HepG2 (cell line): ENCODE data around the gene RAP1GAP2. TPM values are rescaled to one million over a fixed set of nuclear protein-coding genes. Genes with fewer than 3 reads are reported as not detected.

Source experiments
- ATAC-seq: fragments of 200-7000 bp; cut with Tn5 transposase; 3 replicates; pipeline ENCODE4 v1.9.1; 2020; ENCODE audit warnings: mild to moderate bottlenecking, moderate library complexity
- BruUV-seq: library from RNA; stranded (reverse); fragments of 400-500 nt; replicated peaks from 2 replicates; lab custom pipeline; 2021; lab: Mats Ljungman, UMichigan
- CTCF ChIA-PET: fragments of 300-600 bp; formaldehyde crosslinking; extraction: SDS; loops from one replicate; lab custom pipeline; 2021; ENCODE audit warnings: low total read pairs, inconsistent platforms, low intra/inter-chr PET ratio; lab: Yijun Ruan, JAX
- POLR2A ChIA-PET: fragments of 350-600 bp; sonication (Branson Sonifier 250); formaldehyde crosslinking; loops from one replicate; lab custom pipeline; 2020; ENCODE audit warnings: antibody characterized with exemption, inconsistent platforms; lab: Yijun Ruan, JAX
- DNase-seq: peaks from one replicate; pipeline ENCODE4 v3.0.0-alpha.2; 2015; ENCODE audit warnings: low spot score
- FAIRE-seq: peaks from 3 replicates; lab custom pipeline; 2011; peaks lifted over from hg19 to GRCh38; lab: Jason Lieb, UNC
- H2AFZ ChIP-seq: one replicate; pipeline ENCODE4 v1.6.1; 2011; ENCODE audit warnings: low read length, inconsistent platforms
- H3K27ac ChIP-seq: fragments of 300-600 bp; 3 replicates; pipeline ENCODE4 v1.8.0; 2011; ENCODE audit warnings: mixed run types, mild to moderate bottlenecking, mixed read lengths, low read length, inconsistent platforms; ENCODE audit not compliant: insufficient read depth; ENCODE audit errors: extremely low read length
- H3K27me3 ChIP-seq, 2 experiments: fragments of 200-600 bp in 1 of 2; 2 replicates in 1 of 2; 3 replicates in 1 of 2; pipeline versions ENCODE4 v1.6.0 to v1.8.0; 2011; ENCODE audit warnings: low read length in 2 of 2, mild to moderate bottlenecking in 2 of 2, moderate library complexity in 2 of 2, inconsistent platforms in 1 of 2; ENCODE audit not compliant: insufficient read depth in 2 of 2, control insufficient read depth in 1 of 2
- H3K36me3 ChIP-seq, 2 experiments: fragments of 200-600 bp in 1 of 2; replicated peaks in 1 of 2; 2 replicates in 1 of 2; 3 replicates in 1 of 2; pipeline versions ENCODE4 v1.5.1 to v1.8.0; 2011; ENCODE audit warnings: low read length in 2 of 2, inconsistent platforms in 1 of 2; ENCODE audit not compliant: insufficient read depth in 2 of 2, control insufficient read depth in 1 of 2
- H3K4me1 ChIP-seq: 2 replicates; pipeline ENCODE4 v1.5.1; 2012; ENCODE audit warnings: low read length, inconsistent platforms; ENCODE audit not compliant: insufficient read depth
- H3K4me2 ChIP-seq: 2 replicates; pipeline ENCODE4 v1.6.0; 2011; ENCODE audit warnings: low read depth, low read length, inconsistent platforms
- H3K4me3 ChIP-seq, 3 experiments: fragments of 200-600 bp in 1 of 3; sonication (generic), shearing (Covaris generic) in 1 of 3; replicated peaks in 1 of 3; 2 replicates each; pipeline ENCODE4 v1.5.1; 2011 to 2016; ENCODE audit warnings: low read length in 3 of 3, inconsistent platforms in 2 of 3, low read depth in 2 of 3, mild to moderate bottlenecking in 2 of 3, control low read depth in 1 of 3, mixed read lengths in 1 of 3; ENCODE audit not compliant: insufficient read depth in 1 of 3
- H3K79me2 ChIP-seq: one replicate; pipeline ENCODE4 v1.6.1; 2011; ENCODE audit warnings: low read length, inconsistent platforms; ENCODE audit not compliant: insufficient read depth
- H3K9ac ChIP-seq: 2 replicates; pipeline ENCODE4 v1.6.0; 2011; ENCODE audit warnings: mild to moderate bottlenecking, low read depth, low read length, inconsistent platforms; ENCODE audit not compliant: insufficient read depth
- H3K9me3 ChIP-seq: 2 replicates; pipeline ENCODE4 v1.5.1; 2012; ENCODE audit warnings: mild to moderate bottlenecking, low read length
- H4K20me1 ChIP-seq: 2 replicates; pipeline ENCODE4 v1.6.0; 2011; ENCODE audit warnings: inconsistent platforms, mild to moderate bottlenecking, low read length, moderate library complexity; ENCODE audit not compliant: insufficient read depth
- ARID3A ChIP-seq: IDR thresholded peaks from 2 replicates; pipeline ENCODE4 v1.6.1; 2012; ENCODE audit warnings: low read depth, low read length, improper control_type of control experiment
- BCLAF1 ChIP-seq: fragments of 450-650 bp; IDR thresholded peaks from 2 replicates; pipeline ENCODE4 v1.6.1; 2017; ENCODE audit warnings: mild to moderate bottlenecking
- DNMT3B ChIP-seq: conservative IDR thresholded peaks from 2 replicates; pipeline ENCODE4 v1.6.1; 2016; ENCODE audit warnings: missing biosample characterization, control low read depth
- KDM3A ChIP-seq: IDR thresholded peaks from 2 replicates; pipeline ENCODE4 v1.6.1; 2018; ENCODE audit warnings: low read depth, missing compliant biosample characterization
- MEIS1 ChIP-seq: sonication (generic); formaldehyde crosslinking; IDR thresholded peaks from 2 replicates; pipeline ENCODE4 v1.9.0; 2021; ENCODE audit warnings: mild to moderate bottlenecking, missing genetic modification reagents, moderate library complexity, borderline replicate concordance
- RXRB ChIP-seq: IDR thresholded peaks from 2 replicates; pipeline ENCODE4 v1.6.1; 2016; ENCODE audit warnings: borderline replicate concordance, missing genetic modification reagents, missing compliant biosample characterization
- STAG1 ChIP-seq: sonication (generic); formaldehyde crosslinking; IDR thresholded peaks from 2 replicates; pipeline ENCODE4 v1.4.0; 2020; ENCODE audit warnings: missing genetic modification reagents
- TIGD3 ChIP-seq: sonication (generic); formaldehyde crosslinking; IDR thresholded peaks from 2 replicates; pipeline ENCODE4 v1.5.1; 2020; ENCODE audit warnings: mild to moderate bottlenecking, missing genetic modification reagents, borderline replicate concordance
- ZFP1 ChIP-seq: IDR thresholded peaks from 2 replicates; pipeline ENCODE4 v1.6.1; 2016
- ZNF563 ChIP-seq: sonication (generic); formaldehyde crosslinking; IDR thresholded peaks from 2 replicates; pipeline ENCODE4 v1.8.0; 2022; ENCODE audit warnings: mild to moderate bottlenecking, moderate library complexity, missing genetic modification reagents
- ZNF674 ChIP-seq: sonication (generic); formaldehyde crosslinking; IDR thresholded peaks from 2 replicates; pipeline ENCODE4 v1.5.0; 2020; ENCODE audit warnings: low read depth, mild to moderate bottlenecking, missing genetic modification reagents
- ZNF766 ChIP-seq: sonication (generic); formaldehyde crosslinking; IDR thresholded peaks from 2 replicates; pipeline ENCODE4 v1.5.0; 2020; ENCODE audit warnings: missing genetic modification reagents, borderline replicate concordance
- WGBS: methylation state at CpG from one replicate; pipeline ENCODE4 v1.1.6; 2017; ENCODE audit warnings: low lambda C conversion rate; 5-methylcytosine and 5-hydroxymethylcytosine counted together
- in situ Hi-C: cut with HindIII; loops from 2 replicates; pipeline ENCODE4 v1.10.0; 2017; ENCODE audit warnings: low pct_unique_long_range_greater_than_20kb; ENCODE audit not compliant: extremely low pct_ligation_motif_present
- intact Hi-C: fragments of 100-400 bp; cut with micrococcal nuclease; formaldehyde crosslinking; loops from one replicate; pipeline ENCODE4 v1.10.0; 2022; ENCODE audit not compliant: unreplicated experiment
- polyA plus RNA-seq, 8 experiments: library from polyadenylated mRNA; depleted of rRNA in 3 of 8; stranded (reverse) in 7 of 8; unstranded in 1 of 8; fragments of >200 nt; fragmentation: Illumina TruSeq in 4 of 8; extraction: Trizol in 4 of 8; gene quantifications; 2 replicates each; pipeline versions ENCODE4 v1.2.1 to v1.2.3, GENCODE V29; 2011 to 2016; ENCODE audit warnings: low read depth in 4 of 8, missing spikeins in 1 of 8, mixed read lengths in 1 of 8; ENCODE audit not compliant: insufficient read depth in 1 of 8
- total RNA-seq, 5 experiments: library from RNA; depleted of rRNA; stranded (reverse); fragments of >200 nt; fragmentation: Illumina TruSeq; extraction: Trizol; gene quantifications; 2 replicates each; pipeline ENCODE4 v1.2.3, GENCODE V29; 2016; ENCODE audit warnings: low read depth in 1 of 5

The RAP1GAP2 gene
- total and polyA plus RNA-seq, 2 of the 13 experiments (the other 11 are each of a cell fraction or from before 2014, with no cell fraction given), result 10.9 to 12.0 TPM

GRCh38 chr17:2943981-2944380, 147.7 kb downstream of the RAP1GAP2 start:
- FAIRE-seq, result no peak
- ChIA-PET CTCF (no interaction called here), POLR2A (no interaction called here)
- Histone ChIP-seq H3K27me3 (no peaks in the 10 kb centered on the region), H3K36me3 (no peaks in the 10 kb centered on the region), H3K27ac (no peak overlapping the region), H3K9ac (no peak overlapping the region), H2AFZ (no peak overlapping the region), H3K79me2 (no peaks in the 10 kb centered on the region), H3K4me3 (no peak overlapping the region), H3K4me1 (peaks cover 15% of the 10 kb centered on the region), H4K20me1 (no peaks in the 10 kb centered on the region), H3K9me3 (no peaks in the 10 kb centered on the region), H3K4me2 (no peak overlapping the region)
- ATAC-seq, result no peak
- 49% methylated on average over 11 of the region's 11 CpGs for WGBS
- in situ Hi-C loops (no loop called here), intact Hi-C loops (no loop called here)
- no peak for DNase-seq
- TF ChIP-seq ZNF766 (CRISPR knock-in tag) (no peak), RXRB (CRISPR knock-in tag) (no peak), MEIS1 (CRISPR knock-in tag) (no peak), STAG1 (CRISPR knock-in tag) (no peak), TIGD3 (no peak), ARID3A (no peak), ZNF674 (CRISPR knock-in tag) (no peak), KDM3A (no peak), ZNF563 (no peak), DNMT3B (CRISPR knock-in tag) (no peak), ZFP1 (CRISPR knock-in tag) (no peak), BCLAF1 (no peak)
- no TSS peak for BruUV-seq
